ENCODE data around the gene TKFC.

Gene TKFC

DNA sequence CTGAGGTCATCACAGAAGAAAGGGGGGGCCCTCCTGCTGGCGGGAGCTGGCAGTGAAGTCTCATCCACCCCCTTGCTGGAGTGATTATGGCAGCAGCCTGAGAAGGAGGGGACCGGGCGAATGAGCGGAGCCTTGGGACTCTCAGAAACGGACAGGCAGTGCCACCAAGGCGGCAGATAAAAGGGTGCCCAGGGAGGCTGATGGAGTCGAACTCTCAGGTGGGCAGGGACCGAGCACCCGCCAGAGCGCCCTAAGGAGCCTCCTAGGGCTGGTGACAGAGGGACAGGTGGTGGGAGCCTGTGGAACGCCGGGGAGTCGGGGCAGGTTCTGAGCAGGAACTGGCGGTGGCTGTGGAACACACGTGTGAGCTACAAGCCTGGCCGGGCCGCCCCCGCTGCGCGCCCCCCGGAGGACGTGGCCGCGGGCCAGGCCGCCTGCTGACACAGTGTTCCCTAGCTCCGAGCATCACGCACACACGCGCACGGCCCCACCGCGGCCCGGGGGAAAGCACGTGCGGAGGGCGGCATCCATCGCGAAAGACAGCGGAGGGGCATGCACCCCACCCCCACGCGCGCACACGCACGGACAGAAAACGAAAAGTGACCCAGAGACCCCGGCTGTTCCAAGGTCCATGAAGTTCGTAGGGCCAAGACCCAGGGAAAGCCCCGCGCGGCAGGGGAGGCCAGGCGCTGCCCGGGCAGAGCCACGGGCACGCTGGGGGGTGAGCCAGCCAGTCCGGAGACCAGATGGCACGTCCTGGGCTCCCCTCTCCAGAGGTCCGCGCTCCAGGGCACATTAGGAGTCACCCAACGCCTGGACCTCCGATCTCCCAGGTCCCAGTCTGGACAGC lies 38.9 kb upstream of the TKFC start (continued):
- TF ChIP-seq, protein P1, sequence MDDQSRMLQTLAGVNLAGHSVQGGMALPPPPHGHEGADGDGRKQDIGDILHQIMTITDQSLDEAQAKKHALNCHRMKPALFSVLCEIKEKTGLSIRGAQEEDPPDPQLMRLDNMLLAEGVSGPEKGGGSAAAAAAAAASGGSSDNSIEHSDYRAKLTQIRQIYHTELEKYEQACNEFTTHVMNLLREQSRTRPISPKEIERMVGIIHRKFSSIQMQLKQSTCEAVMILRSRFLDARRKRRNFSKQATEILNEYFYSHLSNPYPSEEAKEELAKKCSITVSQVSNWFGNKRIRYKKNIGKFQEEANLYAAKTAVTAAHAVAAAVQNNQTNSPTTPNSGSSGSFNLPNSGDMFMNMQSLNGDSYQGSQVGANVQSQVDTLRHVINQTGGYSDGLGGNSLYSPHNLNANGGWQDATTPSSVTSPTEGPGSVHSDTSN (CRISPR knock-in tag; IDR thresholded peaks at IDR 0.05) = peak; percentile 38; the same call in 1 of the 2 replicates
- TF ChIP-seq ZNF169 (tag by site-specific recombination; IDR thresholded peaks at IDR 0.05) (no peak), ZIC2 (tag by site-specific recombination; IDR thresholded peaks at IDR 0.05) (peak; percentile 95), ZFHX2 (tag by site-specific recombination; conservative IDR thresholded peaks at IDR 0.05) (peak; percentile 79), ZBTB1 (tag by site-specific recombination; IDR thresholded peaks at IDR 0.05) (0 out of 2 replicates have a peak, but pooled peaks have one; percentile 33), ZBTB21 (tag by site-specific recombination; IDR thresholded peaks at IDR 0.05) (peak; percentile 17; the same call in 1 of the 2 replicates), ZNF19 (tag by site-specific recombination; IDR thresholded peaks at IDR 0.05; ENCODE audit: low read depth) (no peak), IKZF3 (tag by site-specific recombination; IDR thresholded peaks at IDR 0.05) (no peak), ZNF335 (tag by site-specific recombination; conservative IDR thresholded peaks at IDR 0.05) (peak; percentile 93), FEZF1 (tag by site-specific recombination; IDR thresholded peaks at IDR 0.05) (peak; percentile 36; the same call in 1 of the 2 replicates), ZBTB17 (tag by site-specific recombination; IDR thresholded peaks at IDR 0.05) (peak; percentile 74), ZNF311 (tag by site-specific recombination; IDR thresholded peaks at IDR 0.05; ENCODE audit: borderline replicate concordance) (no peak), ZNF423 (tag by site-specific recombination; IDR thresholded peaks at IDR 0.05) (peak; percentile 91), ZNF76 (tag by site-specific recombination; IDR thresholded peaks at IDR 0.05; ENCODE audit: borderline replicate concordance, low read depth) (0 out of 2 replicates have a peak, but pooled peaks have one; percentile 21), EGR2 (tag by site-specific recombination; IDR thresholded peaks at IDR 0.05; ENCODE audit: low read depth) (0 out of 2 replicates have a peak, but pooled peaks have one; percentile 52), ZNF350 (tag by site-specific recombination; IDR thresholded peaks at IDR 0.05) (no peak), ZNF791 (tag by site-specific recombination; IDR thresholded peaks at IDR 0.05) (no peak), ZNF501 (tag by site-specific recombination; IDR thresholded peaks at IDR 0.05) (0 out of 2 replicates have a peak, but pooled peaks have one; percentile 58), ZXDB (tag by site-specific recombination; IDR thresholded peaks at IDR 0.05) (peak; percentile 37), ZNF24 (tag by site-specific recombination; IDR thresholded peaks at IDR 0.05) (no peak), HOXA7 (CRISPR knock-in tag; IDR thresholded peaks at IDR 0.05; ENCODE audit: borderline replicate concordance) (no peak), ZFP37 (tag by site-specific recombination; IDR thresholded peaks at IDR 0.05) (0 out of 2 replicates have a peak, but pooled peaks have one; percentile 58), ZNF366 (tag by site-specific recombination; conservative IDR thresholded peaks at IDR 0.05) (peak; percentile 40), ZNF768 (tag by site-specific recombination; IDR thresholded peaks at IDR 0.05) (no peak)
- TF ChIP-seq, protein P2, sequence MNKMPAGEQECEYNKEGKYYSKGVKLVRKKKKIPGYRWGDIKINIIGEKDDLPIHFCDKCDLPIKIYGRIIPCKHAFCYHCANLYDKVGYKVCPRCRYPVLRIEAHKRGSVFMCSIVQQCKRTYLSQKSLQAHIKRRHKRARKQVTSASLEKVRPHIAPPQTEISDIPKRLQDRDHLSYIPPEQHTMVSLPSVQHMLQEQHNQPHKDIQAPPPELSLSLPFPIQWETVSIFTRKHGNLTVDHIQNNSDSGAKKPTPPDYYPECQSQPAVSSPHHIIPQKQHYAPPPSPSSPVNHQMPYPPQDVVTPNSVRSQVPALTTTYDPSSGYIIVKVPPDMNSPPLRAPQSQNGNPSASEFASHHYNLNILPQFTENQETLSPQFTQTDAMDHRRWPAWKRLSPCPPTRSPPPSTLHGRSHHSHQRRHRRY (tag by site-specific recombination; IDR thresholded peaks at IDR 0.05) = no peak
- TF ChIP-seq, protein P3, sequence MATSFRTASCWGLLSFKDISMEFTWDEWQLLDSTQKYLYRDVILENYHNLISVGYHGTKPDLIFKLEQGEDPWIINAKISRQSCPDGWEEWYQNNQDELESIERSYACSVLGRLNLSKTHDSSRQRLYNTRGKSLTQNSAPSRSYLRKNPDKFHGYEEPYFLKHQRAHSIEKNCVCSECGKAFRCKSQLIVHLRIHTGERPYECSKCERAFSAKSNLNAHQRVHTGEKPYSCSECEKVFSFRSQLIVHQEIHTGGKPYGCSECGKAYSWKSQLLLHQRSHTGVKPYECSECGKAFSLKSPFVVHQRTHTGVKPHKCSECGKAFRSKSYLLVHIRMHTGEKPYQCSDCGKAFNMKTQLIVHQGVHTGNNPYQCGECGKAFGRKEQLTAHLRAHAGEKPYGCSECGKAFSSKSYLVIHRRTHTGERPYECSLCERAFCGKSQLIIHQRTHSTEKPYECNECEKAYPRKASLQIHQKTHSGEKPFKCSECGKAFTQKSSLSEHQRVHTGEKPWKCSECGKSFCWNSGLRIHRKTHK (tag by site-specific recombination; IDR thresholded peaks at IDR 0.05) = no peak
- TF ChIP-seq, protein P4, sequence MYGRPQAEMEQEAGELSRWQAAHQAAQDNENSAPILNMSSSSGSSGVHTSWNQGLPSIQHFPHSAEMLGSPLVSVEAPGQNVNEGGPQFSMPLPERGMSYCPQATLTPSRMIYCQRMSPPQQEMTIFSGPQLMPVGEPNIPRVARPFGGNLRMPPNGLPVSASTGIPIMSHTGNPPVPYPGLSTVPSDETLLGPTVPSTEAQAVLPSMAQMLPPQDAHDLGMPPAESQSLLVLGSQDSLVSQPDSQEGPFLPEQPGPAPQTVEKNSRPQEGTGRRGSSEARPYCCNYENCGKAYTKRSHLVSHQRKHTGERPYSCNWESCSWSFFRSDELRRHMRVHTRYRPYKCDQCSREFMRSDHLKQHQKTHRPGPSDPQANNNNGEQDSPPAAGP (tag by site-specific recombination; IDR thresholded peaks at IDR 0.05) = 0 out of 2 replicates have a peak, but pooled peaks have one; percentile 16
- TF ChIP-seq, protein P5, sequence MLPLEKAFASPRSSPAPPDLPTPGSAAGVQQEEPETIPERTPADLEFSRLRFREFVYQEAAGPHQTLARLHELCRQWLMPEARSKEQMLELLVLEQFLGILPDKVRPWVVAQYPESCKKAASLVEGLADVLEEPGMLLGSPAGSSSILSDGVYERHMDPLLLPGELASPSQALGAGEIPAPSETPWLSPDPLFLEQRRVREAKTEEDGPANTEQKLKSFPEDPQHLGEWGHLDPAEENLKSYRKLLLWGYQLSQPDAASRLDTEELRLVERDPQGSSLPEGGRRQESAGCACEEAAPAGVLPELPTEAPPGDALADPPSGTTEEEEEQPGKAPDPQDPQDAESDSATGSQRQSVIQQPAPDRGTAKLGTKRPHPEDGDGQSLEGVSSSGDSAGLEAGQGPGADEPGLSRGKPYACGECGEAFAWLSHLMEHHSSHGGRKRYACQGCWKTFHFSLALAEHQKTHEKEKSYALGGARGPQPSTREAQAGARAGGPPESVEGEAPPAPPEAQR (tag by site-specific recombination; IDR thresholded peaks at IDR 0.05) = no peak
- TF ChIP-seq, protein P6, sequence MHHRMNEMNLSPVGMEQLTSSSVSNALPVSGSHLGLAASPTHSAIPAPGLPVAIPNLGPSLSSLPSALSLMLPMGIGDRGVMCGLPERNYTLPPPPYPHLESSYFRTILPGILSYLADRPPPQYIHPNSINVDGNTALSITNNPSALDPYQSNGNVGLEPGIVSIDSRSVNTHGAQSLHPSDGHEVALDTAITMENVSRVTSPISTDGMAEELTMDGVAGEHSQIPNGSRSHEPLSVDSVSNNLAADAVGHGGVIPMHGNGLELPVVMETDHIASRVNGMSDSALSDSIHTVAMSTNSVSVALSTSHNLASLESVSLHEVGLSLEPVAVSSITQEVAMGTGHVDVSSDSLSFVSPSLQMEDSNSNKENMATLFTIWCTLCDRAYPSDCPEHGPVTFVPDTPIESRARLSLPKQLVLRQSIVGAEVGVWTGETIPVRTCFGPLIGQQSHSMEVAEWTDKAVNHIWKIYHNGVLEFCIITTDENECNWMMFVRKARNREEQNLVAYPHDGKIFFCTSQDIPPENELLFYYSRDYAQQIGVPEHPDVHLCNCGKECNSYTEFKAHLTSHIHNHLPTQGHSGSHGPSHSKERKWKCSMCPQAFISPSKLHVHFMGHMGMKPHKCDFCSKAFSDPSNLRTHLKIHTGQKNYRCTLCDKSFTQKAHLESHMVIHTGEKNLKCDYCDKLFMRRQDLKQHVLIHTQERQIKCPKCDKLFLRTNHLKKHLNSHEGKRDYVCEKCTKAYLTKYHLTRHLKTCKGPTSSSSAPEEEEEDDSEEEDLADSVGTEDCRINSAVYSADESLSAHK (tag by site-specific recombination; IDR thresholded peaks at IDR 0.05) = peak; percentile 57; the same call in 1 of the 2 replicates

Measured in HEK293 (cell line).